Measurements from ENCODE around the gene STX16.

DNA sequence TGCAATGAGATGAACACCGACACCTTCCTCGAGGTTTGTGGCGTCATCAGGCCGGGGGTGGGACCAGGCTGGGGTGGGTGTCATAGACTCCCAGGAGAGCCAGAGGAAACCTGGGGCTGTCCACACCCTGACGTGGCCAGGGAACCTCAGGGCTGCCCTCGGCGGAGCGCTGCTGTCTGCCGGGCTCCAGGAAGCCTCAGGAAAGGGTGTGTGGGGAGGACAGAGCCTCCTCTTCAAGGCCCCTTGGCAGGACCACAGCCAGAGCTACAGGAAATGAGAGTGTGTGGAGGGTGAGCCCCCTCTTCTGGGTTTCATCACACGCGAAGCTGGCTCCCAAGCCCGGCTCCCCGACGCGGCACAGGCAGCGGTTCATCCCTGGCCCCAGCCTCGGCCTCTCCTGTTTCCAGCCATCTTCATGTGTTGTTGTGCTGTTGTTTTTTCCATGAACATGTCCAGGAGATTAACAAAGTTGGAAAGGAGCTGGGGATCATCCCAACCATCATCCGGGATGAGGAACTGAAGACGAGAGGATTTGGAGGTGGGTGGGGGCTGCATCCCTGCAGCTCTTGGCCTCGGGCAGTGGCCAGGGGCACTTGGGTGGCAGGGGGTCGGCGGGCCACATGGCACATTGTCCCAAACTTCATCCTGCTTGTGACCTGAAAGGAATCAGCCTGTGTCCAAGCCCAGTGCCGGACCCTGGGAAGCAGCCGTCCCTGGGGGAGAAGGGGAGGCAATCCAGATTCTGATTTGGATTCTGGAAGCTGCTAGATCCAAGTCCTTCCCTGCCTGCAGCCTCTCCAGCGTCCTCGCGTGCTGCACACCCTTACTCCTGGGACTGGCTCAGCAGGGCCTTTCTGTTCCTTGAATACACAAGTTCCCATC is 47.9 kb downstream of the STX16 start:
- TF ChIP-seq POLR2A (IDR thresholded peaks at IDR 0.05): no peak
- TF ChIP-seq, protein P1, sequence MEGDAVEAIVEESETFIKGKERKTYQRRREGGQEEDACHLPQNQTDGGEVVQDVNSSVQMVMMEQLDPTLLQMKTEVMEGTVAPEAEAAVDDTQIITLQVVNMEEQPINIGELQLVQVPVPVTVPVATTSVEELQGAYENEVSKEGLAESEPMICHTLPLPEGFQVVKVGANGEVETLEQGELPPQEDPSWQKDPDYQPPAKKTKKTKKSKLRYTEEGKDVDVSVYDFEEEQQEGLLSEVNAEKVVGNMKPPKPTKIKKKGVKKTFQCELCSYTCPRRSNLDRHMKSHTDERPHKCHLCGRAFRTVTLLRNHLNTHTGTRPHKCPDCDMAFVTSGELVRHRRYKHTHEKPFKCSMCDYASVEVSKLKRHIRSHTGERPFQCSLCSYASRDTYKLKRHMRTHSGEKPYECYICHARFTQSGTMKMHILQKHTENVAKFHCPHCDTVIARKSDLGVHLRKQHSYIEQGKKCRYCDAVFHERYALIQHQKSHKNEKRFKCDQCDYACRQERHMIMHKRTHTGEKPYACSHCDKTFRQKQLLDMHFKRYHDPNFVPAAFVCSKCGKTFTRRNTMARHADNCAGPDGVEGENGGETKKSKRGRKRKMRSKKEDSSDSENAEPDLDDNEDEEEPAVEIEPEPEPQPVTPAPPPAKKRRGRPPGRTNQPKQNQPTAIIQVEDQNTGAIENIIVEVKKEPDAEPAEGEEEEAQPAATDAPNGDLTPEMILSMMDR (IDR thresholded peaks at IDR 0.05): no peak
